Neural cell (in vitro differentiated cells): ENCODE results near the gene UBFD1.

Source experiments
- POLR2AphosphoS5 ChIP-seq: IDR thresholded peaks from 2 replicates; pipeline ENCODE4 v1.6.1; 2012
- TF ChIP-seq, protein P1 (sequence below): fragments of 450-650 bp; IDR thresholded peaks from 2 replicates; pipeline ENCODE4 v1.5.1; 2014; ENCODE audit warnings: antibody characterized with exemption, mild to moderate bottlenecking, moderate library complexity; ENCODE audit not compliant: poor library complexity, severe bottlenecking

DNA sequence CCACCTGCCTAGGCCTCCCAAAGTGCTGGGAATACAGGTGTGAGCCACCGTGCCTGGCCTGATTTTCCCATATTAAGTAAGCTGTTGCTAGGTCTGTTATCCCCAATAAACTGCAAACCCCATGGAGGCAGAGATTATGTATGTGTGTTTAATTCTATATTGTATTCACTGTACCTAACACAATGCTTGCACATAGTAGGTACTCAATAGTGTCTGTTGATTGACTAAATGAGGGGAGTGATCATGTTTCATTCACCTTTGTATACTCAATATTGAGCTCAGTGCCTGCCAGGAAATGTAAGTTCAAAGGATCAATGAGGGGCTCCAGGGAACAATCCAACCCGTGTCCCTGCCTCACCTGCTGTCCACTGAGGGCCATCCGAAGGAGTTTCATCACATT, 32.6 kb upstream of the UBFD1 start:
- TF ChIP-seq, protein P1, sequence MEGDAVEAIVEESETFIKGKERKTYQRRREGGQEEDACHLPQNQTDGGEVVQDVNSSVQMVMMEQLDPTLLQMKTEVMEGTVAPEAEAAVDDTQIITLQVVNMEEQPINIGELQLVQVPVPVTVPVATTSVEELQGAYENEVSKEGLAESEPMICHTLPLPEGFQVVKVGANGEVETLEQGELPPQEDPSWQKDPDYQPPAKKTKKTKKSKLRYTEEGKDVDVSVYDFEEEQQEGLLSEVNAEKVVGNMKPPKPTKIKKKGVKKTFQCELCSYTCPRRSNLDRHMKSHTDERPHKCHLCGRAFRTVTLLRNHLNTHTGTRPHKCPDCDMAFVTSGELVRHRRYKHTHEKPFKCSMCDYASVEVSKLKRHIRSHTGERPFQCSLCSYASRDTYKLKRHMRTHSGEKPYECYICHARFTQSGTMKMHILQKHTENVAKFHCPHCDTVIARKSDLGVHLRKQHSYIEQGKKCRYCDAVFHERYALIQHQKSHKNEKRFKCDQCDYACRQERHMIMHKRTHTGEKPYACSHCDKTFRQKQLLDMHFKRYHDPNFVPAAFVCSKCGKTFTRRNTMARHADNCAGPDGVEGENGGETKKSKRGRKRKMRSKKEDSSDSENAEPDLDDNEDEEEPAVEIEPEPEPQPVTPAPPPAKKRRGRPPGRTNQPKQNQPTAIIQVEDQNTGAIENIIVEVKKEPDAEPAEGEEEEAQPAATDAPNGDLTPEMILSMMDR = no peak
- no peak for TF ChIP-seq POLR2AphosphoS5
